HG03439 (cell line): Measurements from ENCODE around the gene PRKCB.

Experiments
- ATAC-seq: cut with Tn5 transposase; IDR thresholded peaks from one replicate; pipeline ENCODE4 v1.9.1; 2021; ENCODE audit warnings: mild to moderate bottlenecking, moderate library complexity; ENCODE audit not compliant: unreplicated experiment

PRKCB gene

DNA sequence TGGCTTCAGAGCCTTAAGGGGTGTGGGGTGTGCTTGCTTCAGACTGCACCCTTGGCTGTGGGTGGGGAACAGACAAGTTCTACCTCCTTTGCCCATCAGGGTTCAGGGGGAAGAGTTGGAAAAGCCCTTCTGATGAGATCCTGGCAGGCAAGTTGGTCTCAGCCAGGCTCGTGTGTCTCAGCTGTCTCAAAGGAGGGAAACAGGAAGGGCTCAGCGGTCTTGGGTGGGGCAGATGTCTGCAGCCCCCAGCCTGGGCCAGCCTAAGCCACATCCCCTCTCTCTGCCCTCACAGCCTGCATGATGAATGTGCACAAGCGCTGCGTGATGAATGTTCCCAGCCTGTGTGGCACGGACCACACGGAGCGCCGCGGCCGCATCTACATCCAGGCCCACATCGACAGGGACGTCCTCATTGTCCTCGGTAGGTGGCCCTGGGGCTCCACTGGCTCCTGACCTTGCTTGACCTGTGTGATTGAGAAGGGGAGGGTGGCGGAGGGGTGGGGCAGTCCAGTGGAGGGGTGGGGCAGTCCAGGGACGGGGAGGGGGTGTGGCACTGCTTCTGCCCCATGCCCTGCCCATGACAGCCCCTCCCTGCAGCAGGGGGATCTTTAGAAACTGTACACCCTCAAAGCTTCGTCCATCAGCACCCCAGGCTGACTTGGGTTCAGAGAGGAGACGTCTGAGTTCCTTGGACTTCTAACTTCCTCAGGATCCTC, 199.5 kb downstream of the PRKCB start:
- no peak for ATAC-seq

DNA sequence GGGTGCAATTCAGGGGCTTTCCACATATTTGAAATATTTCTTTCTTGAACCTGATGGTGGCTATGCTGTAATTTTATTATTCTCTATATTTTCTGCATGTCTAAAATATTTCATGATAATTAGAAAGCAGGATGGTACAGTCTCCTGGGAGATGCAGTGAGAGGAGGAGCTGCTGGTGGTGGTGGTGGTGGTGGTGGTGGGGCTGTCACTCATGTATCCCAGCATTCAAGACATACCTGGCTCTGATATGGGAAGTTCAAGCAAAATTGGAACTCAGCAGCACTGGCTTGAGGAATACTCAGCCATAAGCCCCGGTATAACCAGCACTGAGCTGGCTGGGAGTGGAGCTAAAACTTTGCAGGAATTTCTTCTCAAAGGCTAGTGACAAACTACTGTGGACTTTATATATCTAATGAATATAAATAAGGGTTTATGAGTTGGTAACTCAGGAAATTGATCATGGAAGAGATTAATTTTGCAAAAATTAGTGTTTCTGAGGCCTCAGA, 200.3 kb downstream of the PRKCB start:
- no peak for ATAC-seq

DNA sequence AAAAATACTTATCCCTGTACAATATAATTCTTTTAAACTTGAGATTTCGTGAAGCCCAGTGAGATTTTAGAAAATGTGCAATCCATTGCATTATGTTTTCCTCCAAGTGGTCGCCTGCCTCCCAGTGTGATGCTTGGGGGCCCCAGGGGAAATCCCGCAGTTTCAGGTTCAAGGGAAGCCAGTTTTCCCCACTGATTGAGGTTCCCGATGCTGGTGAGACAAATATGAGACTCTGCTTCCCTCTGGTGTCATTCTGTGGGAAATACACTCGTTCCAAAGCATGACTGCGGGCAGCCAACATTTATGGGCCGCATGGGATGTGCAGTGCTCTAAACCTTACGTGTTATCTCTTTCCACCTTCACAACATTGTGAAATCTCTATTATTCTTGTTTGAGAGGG, 200.8 kb downstream of the PRKCB start:
- no peak for ATAC-seq

DNA sequence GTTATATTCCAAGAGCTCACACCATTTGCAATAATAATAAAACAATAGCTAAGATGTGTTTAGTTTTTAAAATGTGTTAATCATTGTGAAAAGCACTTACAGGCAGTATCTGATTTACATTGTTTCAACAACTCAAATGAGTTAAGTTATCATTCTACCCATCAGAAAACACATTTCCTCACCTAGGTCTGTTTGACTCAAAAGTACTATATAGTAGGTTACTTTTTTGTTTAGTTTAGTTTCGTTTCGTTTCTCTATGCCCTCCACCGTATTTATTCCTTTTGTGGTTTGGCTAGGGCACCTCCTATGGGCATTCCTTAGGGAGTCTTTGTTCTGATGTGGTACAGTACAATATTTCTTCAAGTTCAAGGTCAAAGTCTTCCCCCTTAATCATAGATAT, 201.6 kb downstream of the PRKCB start:
- ATAC-seq: no peak

DNA sequence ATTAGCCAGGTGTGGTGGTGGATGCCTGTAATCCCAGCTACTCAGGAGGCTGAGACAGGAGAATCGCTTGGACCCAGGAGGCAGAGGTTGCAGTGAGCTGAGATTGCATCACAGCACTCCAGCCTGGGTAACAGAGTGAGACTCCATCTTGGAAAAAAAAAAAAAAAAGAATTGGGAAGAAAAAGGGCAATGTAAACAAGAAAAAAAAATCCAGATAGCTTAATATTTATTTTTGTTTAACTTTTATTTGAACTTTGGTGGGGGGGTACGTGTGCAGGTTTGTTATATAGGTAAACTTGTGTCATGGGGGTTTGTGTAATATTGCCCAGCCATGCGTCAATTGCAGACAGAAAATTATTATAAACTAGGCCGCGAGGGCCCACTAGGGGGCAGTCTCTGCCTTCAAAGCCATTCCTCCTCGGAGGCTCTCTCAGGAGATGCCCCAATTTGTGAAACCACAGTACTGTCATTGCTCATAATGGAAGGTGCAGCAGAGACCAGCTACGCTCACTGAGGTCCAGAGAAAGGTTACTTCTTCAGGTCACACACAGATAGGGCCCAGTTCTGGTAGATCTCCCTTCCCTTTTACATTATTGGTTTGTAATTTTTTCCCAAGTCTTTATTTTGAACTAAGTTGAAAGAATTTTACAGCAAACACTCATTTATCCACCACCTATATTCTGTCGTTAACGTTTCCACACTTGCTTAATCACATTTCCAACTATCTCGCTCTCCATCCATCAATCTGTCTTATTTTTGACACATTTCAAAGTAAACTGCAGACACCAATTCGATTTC, 206.2 kb downstream of the PRKCB start:
- ATAC-seq: peak; percentile 66

DNA sequence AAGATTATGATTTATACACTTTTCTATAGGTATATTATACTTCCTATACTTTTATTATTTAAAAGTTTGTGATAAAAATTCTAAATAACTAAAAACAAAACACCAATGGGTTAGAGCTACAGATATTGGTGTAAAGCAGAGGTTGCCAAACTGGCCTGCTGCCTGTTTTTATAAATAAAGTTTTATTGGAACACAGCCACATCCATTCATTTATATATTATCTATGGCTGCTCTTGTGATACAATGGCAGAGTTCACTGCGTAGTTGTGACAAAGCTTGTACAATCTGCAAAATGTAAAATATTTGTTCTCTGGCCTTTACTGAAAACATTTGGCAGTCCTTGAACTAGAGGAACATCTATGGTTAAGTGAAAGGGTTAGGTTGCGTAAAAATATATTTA, 208.7 kb downstream of the PRKCB start:
- no peak for ATAC-seq

DNA sequence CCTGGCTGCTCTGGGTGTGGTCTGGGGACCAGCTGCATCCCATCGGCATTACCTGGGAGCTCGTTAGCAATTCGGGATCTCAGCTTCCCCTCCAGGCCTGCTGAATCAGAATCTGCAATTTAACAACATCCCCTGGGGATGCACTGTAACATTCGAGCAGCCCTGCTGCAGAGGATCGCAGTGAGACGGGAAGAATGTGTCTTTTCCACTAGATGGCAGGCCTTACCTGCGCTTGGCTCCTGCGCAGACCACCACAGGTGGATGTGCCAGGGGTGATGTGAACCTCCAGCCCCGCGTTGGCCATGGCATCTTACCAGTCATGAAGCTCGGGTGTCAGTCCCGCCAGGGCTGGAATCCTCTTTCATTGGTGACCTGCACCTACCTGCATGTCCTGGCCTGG, 209.9 kb downstream of the PRKCB start:
- ATAC-seq: no peak

DNA sequence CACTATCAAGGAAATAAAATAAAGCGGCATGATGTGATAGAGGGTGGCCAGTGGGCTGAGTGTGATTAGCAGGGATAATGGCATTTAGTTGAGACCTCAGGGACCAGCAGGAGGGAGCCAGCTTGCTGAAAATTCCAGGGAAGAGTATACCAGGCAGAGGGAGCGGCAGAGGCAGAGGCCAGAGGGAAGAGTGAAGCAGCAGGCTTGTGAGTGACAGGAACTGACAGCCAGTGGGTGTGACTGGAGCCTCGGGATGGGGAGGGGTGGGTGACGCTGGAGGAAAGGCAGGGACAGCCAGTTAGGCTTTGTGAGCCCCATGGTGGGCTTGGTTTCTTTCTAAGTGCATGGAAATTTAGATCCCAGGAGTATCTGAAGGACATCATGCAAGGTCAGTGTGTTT, 210.7 kb downstream of the PRKCB start:
- ATAC-seq: no peak

DNA sequence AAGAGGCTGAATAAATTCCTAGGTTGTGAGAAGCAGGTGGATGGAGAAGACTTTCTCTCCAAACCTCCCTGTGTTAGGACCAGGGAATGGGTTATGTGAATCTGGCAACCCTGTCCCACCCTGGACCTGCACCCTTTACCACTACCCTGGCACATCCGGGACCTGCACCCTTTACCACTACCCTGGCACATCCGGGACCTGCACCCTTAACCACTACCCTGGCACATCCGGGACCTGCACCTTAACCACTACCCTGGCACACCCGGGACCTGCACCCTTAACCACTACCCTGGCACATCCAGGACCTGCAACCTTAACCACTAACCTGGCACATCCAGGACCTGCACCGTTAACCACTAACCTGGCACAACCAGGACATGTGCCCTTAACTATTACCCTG, 213.3 kb downstream of the PRKCB start:
- ATAC-seq: no peak

DNA sequence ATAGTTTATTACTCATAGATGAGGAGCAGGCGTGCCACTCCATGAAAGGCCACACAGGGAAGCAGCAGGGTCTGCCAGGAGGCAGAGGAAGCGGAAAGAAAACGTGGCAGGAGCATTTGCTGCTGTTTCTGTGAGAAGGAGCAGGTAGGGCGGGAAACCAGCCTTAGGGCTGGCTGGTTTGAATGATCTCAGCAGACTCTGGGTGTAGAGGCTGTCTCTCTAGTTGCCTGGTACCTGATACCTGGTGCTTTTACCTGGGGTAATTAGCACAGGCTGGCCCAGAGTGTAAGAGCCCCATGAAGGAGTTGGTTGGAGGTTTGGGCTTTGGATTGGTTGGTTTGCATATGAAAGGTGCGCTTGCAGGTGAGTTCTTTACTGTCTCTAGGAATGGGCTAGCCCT, 215.3 kb downstream of the PRKCB start:
- no peak for ATAC-seq

DNA sequence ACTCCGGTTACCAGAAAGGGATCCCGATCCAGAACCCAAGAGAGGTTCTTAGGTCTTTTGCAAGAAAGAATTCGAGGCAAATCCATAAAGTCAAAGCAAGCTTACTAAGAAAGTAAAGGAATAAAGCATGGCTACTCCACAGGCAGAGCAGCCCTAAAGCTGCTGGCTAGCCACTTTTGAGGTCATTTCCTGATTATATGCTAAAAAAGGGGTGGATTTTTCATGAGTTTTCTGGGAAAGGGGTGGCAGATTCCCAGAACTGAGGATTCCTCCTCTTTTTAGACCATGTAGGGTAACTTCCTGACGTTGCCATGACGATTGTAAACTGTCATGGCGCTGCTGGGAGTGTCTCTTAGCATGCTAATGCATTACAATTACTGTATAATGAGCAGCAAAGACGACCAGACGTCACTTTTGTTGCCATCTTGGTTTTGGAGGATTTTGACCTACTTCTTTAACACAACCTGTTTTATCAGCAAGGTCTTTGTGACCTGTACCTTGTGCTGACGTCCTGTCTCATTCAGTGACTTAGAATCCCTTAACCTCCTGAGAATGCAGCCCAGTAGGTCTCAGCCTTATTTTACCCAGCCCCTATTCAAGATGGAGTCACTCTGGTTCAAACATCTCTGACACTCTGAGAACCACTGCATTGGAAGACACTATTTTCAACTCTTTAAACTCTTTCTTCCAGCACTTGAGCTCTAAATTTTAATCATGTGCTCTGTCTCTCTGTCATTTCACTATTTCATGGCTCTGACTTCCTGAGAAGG, 216.7 kb downstream of the PRKCB start:
- no peak for ATAC-seq

DNA sequence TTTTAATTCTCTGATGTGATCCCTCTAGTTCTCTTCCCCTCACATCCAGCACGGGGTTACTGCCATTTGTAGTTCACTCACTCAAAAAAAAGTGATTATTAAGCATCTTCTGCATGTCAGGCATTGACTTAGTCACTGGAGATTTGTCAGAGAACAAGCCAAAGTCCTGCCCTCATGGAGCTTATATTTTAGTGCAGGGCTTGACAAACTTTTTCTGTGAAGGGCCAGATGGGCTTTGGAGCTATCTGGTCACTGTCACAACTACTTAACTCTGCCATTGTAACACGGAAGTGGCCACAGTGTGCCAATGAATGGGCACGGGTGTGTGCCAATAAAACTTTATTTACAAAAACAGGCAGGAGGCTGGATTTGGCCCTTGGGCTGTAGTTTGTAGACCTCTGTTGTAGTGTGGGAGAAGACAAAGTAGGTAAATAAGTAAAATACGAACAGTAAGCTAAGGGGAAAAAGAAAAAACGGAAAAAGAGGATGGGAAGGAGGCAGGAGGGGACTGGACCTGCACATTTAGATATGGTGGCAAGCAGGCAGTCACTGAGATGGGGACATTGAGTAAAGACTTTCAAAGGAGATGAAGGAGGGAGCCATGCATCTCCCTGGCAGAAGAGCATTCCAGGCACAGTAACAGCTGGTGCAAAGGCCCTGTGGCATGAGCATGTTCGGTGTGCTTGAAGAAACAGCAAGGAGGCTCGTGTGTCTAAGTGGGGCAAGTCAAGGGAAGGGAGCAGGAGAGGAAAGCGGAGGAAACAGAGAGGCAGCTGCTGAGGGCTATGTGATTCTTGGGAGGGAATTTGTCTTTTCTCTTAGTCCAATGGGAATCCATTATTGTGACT, 217.5 kb downstream of the PRKCB start:
- no peak for ATAC-seq

DNA sequence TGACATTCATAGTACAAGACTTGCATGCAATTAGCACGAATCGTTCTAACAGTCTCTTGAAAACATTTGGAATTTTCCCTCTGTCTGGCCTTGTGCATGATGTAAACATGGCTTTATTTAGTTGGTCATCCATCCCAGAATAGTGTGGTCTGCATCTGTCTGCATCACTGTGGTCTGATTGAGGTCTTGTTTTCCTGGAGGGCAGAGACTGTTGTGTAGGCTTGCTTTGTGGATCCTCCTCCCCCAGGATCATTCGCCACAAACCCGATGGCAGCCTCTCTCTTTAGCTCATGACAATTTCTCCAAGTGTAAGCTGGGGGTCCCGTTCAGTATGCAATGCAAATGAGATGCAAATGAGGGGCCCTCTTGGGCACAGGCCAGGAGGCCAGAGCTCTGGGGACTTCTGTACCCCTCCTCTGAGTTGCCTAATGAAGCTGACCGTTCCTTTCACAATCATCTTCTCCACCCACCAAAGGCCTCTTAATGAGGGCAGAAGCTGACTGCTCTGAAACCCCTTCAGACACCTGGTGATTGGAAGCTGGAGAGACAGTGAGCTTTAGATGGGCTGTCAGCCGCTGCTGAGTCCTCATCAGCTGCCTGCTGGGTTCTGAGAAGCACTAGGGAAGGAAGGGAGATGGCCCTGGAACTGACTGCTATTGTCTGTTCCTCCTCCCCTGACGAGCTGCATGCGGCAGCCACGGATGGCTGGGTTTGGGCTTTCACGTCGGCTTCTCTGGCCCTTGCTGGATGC, 219.1 kb downstream of the PRKCB start:
- ATAC-seq: no peak

DNA sequence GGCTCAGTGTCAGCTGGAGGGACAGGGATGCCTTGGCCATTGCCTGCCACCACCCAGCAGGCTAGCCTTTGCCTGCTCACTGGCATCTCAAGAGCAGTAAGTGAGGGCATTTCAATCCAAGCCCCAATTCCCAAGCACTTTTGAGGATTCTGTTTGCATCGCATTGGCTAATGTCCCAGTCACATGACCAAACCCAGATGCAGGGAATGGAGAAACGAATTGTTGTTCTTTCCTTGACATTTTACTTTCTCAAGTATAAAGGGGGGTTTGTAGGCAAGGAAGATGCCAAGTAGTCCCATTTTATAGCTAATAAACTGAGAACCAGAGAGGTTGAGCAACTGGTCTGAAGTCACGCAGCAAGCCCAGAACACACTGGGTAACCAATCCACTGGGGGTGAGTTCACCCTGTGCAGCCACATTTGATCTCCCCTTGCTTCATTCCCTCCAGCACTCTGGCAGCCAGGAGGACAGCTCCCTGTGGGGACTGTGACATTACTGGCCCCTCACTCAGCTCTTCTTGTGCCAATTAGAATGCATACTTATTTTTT, 226.6 kb downstream of the PRKCB start:
- no peak for ATAC-seq

DNA sequence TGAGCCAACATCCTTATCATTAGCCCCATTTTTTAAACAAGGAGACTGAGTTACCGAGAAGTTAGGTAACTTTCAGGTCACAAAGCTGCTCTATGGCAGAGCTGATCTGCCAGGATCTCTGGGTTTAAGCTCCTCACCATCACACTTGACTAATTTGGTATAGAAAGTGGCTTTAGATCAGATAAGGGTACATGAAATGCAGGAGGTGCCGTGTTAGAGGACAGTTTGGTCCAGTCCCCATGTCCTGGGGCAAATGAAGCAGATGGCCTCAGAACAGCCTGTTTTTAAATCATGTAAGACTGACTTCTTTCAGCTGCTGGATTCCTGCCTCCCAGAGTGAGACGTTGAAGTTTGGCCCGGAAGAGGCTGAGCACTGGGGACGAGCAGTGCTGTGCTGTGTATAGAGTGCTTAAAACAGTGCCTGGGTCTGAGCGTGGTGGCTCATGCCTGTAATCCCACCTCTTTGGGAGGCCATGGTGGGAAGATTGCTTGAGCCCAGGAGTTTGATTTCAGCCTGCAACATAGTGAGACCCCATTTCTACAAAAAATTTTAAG, 233.3 kb downstream of the PRKCB start:
- no peak for ATAC-seq

DNA sequence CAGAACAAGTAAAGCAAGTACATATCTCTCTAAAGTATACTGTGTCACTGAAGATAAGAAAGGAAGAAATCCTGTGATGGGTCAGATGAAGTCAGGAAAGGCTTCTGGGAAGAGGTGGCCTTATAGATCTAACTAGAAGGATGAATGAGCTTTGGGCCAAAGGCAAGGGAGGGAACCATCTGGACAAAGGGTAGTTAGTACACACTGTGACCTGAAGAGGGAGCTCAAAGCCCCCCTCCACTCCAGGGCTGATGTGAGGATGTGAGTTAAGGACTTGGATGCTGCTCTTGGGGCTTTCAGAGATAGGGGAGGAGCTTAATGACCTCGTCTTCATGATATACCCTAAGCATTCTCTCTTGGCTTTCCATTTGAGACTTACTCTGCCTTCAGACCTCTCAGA, 235.1 kb downstream of the PRKCB start:
- ATAC-seq: no peak

DNA sequence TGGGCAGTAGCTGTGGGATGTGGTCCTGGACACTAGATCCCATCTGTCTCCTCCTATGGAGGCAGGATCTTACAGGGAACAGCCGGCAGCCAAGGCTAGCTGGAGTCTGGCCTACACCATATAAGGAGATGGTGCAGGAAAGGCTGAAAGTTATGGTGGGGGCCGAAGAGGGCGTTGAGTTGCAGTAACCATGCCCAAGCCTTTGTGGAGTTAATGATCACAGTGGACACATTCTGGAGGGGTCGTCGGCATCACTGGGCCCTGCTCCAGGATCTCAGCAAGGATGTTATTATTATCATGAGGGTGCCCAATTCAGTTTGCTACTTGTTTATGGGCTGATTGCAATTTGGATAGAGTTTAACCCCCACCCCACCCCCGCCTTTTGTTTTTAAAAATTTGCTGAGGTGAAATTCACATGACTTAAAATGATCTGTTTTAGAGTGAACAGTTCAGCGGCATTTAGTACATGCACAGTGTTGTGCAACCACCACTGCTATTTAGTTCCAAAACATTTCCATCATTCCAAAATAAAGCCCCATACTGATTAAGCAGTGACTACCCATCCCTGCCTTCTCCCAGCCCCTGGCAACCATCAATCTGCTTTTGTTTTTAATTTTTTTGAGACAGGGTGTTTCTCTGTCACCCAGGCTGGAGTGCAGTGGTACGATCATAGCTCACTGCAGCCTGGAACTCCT, 236.0 kb downstream of the PRKCB start:
- no peak for ATAC-seq

DNA sequence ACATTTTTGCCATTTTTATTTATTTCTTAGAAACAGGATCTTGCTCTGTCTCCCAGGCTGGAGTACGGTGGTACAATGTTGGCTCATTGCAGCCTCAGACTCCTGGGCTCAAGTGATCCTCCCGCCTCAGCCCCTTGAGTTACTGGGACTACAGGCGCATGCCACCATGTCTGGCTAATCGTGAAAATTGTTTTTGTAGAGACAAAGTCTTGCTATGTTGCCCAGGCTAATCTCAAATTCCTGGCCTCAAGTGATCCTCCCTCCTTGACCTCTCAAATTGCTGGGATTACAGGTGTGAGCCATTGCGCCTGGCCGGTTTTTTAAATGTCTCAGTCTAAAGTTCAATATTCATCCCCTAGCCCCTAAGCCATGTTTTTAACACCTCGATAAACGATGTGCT, 237.5 kb downstream of the PRKCB start:
- ATAC-seq: no peak

DNA sequence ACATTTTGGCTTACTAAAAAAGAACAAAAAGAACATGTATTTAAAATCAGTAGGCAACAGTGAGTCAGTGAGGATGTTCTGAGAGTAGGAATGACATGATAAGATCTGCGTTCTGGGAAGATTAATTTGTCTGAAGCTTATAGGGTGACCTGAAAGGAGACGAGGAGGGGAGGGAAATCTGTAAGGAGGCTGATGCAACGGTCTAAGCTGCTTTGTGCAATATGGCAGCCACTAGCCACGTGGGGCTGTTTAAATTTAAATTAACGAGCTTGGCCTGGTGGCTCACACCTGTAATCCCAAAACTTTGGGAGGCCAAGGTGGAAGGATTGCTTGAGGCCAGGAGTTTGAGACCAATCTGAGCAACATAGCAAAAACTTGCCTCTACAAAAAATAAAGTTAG, 238.8 kb downstream of the PRKCB start:
- ATAC-seq: no peak
